Daoy (cell line): ENCODE results near the gene CYBA. TPM values are rescaled to one million over a fixed set of nuclear protein-coding genes. Genes with fewer than 3 reads are reported as not detected.

Experiments
- DNase-seq: peaks from one replicate; pipeline ENCODE4 v3.0.0-alpha.2; 2015; ENCODE audit warnings: low read depth
- total RNA-seq: library from RNA; depleted of rRNA; stranded (reverse); fragments of >200 nt; shearing (Covaris generic); gene quantifications from 2 replicates; pipeline ENCODE4 v1.2.3, GENCODE V29; 2014

CYBA gene
- total RNA-seq, 1 experiment from 2014 or later, result 259 TPM

DNA sequence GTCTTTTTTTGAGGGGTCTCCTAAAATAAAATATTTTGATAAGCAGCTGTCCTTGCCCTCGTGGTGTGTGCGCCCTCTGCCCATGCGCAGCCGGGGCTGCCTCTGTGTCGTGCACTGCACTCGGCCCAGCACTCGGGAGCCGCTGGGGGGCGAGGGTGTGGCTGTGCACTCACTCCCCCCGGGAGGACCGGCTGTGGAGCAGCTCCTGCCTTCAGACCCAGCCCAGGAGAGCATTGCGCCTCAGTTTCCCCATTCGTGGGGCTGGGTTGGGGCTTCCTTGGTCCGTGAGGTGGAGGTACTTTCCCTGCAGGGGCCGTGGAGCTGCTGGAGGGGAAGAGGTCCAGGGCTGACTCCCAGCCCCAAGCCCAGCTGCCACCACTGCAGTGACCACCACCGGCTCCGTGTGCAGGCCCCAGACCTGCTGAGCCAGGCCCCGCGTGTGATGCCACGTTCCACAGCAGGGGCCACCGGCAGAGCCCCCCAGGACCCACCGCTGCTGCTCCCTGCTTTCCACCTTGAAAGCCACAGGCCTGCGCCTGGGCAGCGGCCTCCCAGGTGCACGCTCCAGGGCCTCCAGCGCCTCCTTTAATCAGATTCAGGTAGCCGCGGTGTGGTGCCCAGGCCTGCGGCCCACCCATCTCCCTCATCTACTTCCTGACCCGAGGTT lies 18.8 kb downstream of the CYBA start:
- no peak for DNase-seq

DNA sequence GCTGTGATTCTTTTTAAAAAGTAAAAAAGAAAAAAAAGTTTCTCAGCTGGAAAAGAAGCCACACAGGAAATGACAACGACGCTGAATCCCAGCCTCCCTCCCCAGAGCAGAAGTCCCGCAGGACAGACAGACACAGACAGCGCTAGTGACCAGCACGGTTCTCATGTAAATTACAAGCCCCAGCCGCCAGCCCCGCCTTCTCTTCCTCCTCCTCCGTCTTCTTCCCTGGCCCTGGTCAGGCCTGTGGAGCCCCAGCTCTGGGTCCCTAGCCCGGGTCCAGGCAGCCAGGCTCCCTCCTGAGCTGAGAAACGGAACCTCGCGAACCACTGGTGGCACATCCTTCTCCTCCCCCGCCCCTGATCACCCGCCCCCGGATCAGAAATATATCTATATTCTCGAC lies 19.5 kb downstream of the CYBA start:
- DNase-seq, result no peak

DNA sequence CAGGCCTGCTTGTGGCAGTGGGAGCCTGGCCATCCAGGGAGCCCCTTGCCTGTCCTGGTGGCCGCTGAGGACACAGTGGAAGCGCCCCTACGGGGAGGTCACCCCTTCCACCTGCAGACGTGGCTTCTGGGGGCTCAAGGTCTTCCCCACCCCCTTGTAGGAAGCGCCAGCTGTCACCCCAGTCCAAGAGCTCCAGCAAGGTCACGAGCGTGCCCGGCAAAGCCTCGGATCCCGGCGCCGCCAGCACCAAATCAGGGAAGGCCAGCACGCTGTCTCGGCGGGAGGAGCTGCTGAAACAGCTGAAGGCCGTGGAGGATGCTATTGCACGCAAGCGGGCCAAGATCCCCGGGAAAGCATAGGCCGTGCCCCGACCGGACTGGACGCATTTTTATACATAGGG lies 19.9 kb downstream of the CYBA start:
- no peak for DNase-seq

DNA sequence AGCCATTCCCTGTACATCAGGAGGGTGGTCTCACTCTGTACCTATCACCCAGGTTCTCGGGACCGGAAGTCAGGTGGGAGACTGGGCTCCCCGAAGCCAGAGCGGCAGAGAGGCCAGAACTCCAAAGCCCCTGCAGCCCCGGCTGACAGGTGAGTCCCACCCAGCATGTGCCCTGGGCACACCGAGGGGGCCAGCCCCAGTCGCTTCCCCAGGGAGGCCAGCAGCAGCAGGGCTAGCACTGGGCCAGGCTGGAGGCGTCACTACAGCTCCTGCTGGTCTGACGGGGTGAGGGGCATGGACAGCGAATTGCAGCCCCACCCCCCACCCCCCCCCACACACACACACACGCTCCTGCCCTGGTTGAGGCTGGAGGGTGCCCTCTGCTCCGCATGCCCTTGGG lies 20.4 kb downstream of the CYBA start:
- no peak for DNase-seq

DNA sequence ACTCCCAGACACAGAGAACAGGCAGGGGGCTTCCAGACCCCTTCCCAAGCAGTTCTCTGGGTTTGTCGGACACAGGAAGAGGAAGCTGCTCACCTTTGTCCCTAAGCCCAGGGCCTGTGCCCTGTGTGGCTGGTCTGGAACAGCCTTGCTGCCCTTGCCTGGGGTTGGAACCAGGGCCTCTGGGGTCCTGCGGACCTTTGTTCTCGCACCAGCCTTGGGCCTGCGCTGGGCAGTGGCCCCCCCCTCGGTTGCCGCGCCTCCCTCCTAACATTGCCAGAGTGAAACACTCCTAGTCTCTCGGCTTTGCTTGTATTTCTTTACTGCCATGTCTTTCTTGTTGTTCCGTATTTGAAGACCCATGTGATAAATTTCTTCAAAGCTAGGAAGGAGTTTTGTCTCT lies 21.0 kb downstream of the CYBA start:
- no peak for DNase-seq

DNA sequence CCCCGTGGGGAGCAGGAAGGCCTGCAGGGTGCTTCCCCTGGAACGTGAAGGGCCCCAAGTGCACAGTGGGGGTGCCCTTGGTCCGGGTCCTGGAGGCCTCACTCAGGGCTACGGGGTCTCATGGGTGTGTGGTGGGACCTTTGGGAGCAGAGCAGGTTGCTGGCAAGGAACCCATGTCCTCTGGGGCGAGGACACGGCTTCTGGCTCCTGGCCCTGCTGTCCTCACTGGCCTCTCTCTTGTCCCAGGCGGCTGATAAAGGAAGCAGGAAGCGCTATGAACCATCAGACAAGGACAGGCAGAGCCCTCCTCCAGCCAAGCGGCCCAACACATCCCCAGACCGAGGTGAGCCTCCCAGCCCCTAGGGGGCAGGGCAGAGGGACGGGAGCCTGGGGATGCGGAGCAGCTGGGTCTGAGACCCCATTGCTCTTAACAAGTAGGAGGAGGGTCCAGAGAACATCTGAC lies 22.3 kb downstream of the CYBA start:
- no peak for DNase-seq

DNA sequence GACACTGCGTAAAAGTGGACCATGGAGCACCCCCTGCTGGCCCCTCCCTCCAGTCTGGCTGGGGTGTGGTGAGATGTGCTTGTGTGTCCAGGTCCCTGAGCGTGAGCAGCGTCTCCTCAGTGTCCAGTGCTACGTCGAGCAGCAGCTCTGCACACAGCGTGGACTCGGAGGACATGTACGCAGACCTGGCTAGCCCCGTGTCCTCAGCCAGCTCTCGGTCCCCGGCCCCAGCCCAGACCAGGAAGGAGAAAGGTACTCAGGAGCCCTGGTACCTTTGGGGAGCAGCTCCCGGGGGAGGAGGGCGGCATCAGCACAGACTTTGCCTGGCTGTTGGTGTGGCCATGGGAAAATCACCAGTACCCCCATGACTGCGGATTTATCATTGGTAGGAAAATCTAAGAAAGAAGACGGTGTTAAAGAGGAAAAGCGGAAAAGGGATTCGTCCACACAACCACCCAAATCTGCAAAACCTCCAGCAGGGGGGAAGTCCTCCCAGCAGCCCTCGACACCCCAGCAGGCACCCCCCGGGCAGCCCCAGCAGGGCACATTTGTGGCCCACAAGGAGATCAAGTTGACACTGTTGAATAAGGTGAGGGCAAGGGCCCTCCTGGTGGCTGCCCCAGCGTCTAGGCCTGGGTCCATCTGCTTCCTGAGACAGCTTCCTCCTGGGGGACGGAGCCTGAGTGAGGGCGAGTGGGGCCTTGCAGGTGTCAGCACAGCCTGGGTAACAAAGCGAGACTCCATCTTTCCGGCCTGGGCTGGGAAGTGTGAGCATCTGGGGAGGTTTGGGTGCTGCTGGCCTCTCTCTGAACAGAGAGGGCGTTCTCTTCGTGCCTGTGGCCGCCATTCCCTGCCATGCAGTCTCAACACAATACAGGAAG lies 23.1 kb downstream of the CYBA start:
- no peak for DNase-seq

DNA sequence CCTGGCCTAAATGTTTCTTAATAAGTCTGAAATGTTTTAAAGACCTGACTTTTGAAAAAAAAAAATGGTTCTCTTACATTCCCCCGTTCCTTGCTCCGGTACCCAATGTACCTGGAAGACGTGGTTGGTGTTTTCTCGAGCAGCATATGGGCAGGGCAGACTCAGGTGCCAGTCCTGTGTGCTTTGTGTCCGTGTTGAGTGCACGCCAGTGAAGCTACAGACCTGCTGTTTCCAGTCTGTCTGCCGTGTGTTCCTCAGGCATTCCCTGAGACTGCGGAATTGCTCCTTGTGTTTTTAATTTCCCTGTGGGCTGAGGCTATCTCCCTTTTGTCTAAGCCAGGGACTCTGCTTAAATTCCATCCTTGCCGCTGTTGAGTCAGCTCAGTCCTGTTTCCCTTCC lies 24.2 kb downstream of the CYBA start:
- no peak for DNase-seq

DNA sequence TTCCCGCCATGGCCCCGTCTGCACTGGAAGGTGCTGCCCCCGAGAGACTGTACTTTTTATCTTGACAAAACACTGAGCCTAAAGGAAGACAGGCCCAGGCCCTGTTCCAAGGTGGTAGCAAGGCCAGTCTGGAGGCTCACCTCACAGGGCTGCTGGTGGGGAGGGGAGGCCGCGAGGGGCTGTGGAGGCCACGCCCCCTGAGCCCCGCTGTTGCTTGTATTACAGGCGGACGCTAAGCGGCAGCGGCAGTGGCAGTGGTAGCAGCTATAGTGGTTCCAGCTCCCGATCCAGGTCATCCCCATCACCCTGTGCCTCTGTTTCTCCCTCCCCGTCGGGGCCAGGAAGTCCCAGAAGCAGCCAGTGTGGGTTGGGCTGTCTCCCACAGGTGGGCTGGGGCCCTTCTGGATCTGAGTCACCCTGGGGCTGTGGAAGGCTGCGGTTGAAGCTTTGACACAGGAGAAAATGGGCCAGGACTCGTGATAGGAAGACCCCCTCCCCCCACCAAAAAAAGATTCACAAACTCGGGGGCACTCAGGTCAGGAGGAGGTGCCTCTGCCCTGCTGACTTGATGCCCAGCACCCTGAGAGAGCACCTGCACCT lies 25.8 kb downstream of the CYBA start:
- DNase-seq, result no peak

DNA sequence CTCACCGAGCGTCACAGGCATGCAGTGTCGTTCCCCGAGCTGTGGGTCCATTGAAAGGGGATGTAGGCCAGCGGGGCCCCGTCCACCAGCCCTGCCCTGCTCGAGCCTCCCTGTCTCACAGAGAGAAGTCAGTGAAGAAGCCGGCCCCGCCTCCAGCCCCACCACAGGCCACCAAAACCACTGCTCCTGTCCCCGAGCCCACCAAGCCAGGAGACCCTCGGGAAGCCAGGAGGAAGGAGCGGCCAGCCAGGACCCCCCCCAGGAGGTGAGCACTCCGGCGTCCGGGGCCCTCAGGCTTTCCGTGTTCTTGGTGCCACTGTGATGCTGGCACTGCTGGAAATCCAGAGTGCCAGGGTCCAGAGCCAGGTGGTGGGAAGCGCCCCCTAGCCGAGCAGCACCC lies 26.4 kb downstream of the CYBA start:
- no peak for DNase-seq

DNA sequence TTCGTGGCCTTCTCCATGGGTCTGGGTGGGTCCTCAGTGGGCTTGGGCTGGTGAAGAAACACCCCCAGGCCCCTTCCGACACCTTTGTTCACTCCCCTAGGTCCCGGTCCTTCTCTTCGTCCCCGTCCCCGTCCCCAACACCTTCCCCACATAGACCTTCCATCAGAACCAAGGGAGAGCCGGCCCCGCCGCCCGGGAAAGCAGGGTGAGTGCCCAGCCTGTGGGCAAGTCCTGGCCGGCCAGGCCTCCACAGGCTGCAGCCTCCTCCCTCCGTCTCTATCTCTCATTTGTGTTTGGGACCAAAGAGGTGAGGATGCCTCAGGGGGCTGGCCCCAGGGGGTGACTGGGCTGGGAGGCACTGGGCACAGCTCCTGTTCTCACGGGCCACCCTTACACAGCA lies 27.0 kb downstream of the CYBA start:
- no peak for DNase-seq

DNA sequence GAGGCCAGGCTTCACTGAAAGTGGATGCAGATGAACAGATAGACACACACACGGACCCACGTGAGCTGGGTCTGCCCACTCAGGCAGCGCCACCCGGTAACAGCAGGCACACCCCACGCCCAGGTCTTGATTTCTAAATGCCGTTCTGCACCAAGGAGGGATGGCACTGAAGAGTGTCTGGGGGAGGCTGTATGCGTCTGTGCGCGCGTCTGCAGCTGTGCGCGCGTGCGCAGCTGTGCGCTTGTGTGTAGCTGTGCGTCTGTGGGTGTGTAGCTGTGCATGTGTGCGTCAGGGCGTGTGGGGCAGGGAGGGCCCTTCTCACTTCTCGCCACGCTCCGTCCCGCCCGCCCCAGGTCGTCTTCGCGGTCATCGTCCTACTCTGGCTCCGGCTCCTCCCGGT lies 28.0 kb downstream of the CYBA start:
- no peak for DNase-seq

DNA sequence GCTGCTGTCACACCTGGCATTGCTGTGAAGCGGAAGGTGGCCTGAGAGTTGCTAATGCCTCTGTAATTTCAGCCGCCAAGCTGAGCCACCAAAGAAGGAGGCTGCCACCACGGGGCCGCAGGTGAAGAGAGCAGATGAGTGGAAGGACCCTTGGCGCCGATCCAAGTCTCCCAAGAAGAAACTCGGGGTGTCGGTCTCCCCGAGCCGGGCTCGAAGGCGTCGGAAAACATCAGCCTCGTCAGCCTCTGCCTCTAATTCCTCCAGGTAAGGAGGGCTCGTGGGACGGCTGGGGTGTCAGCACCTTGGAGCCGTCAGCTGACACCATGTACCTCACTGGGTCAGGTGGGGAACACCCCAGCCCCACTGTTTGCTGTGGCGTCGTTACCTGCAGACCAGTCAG lies 28.7 kb downstream of the CYBA start:
- DNase-seq, result no peak

DNA sequence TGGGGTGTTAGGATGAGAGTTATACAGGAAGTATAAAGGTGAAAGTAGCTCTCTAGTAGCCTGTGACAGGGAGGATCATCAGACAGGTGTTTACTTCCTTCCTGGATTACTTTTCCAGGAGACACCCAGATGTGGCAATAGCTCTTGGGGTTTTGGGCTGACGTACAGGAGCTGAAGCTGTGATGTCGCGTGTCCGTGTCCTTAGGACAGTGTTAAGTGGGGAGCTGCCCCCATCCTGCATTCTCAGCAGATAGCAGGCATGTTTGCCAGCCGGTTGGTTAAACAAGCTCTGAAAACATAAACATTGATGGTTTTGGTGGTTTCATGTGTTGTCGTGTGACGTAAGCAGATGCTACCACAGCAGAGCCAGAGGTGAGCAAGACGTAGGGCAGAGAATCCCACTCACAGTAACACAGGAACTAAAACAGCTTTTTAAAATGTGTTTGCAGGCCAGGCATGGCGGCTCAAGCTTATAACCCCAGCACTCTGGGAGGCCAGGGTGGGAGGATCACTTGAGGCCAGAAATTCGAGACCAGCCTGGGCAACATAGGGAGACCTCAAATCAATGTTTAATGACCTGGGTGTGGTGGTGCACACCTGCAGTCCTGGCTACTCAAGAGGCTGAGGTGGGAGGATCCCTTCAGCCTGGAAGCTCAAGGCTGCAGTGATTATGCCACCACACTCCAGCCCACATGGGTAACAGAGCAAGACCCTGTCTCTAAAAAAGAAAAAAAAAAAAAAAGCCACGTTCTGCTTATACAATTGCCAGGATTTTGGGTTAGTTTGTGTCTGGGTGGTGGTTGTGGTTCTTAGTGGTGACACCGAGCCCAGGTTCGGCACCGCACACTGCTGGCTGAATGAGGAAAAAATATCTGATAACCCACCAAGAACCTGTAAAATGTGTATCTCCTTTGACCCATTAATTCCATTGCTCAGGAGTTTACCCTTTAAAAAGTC lies 30.7 kb downstream of the CYBA start:
- no peak for DNase-seq

DNA sequence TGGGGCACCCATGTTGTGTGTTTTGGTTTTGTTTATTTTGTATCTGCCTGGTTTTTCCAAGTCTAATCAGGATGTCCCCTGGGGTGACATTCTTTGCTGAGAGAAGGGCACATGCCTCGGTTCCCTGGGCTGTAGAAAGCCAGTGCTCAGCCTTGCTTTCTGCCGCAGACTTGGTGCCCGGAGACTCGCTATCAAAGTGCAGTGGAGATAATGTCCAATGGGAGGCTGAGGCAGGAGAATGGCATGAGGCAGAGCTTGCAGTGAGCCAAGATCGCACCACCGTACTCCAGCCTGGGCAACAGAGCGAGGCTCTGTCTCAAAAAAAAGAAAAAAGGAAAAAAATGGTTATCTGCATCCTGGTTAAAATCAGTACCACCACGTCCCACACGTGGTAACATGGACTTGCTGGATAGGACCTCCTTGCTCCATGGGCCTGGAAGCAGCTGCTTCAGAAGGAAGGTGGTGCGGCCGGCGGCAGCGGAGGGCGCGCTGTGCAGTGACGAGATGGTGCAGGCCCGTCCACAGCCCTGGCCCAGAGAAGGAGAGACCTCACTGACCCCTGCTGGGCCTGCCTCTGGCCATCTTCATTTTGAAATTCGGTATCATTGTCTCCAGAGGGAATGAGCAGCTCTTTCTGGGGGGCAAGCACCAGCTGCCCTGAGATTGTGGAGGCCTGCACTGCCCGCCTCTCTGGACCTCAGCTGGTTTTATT lies 31.7 kb downstream of the CYBA start:
- DNase-seq, result no peak

DNA sequence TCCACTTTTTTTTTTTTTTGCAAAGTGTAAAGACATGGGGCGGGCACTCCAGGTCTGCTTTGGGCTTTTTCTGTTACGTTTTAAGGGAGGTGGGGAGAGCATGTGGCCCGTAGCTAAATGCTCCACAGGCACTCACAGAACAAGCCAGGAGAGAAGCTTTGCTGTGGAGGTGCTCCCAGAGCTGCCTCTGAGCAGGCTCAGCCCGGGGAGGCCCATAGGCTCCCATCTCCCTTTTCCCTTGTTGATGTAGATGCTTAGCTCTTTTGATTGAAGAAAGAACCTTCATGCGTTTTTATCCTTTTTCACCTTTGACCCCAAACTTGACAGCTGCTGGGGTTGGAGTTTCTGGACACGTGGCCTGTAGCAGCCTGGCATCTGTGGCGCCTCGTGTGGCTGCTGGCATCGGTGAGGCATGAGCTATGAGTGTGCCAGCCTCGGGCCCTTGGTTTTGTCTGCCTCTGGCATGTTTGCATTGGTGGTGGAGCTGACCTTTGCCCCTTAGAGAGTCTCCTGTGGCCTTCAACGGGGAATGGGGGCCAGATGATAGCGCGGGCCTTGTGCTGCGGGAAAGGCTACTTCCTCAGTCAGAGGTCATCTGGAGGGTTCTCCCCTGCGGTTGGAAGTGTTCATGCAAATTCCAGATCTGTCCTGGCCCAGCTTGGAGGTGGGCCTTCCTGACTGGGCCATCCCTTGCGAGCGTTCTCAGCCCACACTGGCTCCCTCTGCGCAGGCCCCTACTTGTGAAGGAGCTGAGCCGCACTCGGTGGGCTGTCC lies 32.5 kb downstream of the CYBA start:
- no peak for DNase-seq

DNA sequence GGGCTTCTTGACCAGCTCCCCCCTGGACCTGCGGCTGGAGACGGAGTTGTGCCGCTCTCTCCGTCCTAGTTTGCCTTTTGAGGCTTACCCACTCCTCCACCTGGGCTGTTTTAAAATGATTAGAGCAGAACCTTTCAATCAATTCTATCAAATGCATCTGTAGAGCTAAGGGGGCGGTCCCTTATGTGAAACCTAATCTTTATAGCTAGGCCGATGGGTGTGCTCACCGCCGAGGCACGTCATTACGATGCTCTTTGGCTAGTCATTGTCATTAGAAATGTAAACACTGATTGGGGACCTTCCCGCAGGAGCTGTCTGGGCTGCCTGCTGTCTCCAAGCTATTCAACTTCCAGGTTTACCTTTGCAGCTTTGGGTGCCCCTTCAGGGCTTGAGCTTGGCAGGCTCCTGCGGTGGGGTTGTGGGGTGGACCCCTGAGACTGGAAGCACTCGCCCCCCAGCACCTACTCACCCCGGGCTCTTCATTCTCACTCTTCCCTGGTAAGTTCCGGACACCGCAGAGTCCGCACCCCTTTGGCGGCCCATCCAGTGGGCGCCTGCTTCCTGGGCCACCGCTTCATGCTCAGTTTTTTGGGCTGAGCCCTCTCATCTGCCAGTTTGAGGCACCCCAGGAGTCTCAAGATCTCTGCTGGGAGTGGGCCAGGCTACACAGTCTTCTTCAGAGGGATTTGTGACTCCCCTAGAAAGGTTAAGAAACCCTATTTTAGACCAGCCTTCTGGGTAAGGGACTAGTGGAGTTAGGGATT lies 33.4 kb downstream of the CYBA start:
- no peak for DNase-seq

DNA sequence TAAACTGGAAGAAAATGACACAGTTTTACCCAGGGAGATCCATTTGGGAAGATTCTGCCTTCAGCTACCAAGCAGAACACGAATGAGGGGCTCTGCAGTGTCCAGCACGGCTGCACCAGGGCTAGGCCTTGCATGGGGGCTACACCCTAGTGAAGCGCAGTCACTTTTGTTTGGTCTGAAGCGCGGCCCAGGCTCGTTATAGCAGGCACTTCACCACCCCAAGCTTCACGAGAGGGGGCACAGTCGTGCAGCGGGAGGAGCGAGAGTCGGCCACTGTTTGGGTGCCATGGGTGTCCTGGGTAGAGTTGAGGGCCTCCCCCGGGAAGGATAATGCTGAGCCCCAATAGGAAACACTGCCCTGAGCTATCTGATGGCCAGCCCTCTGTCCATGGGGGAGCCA lies 34.1 kb downstream of the CYBA start:
- DNase-seq, result no peak

DNA sequence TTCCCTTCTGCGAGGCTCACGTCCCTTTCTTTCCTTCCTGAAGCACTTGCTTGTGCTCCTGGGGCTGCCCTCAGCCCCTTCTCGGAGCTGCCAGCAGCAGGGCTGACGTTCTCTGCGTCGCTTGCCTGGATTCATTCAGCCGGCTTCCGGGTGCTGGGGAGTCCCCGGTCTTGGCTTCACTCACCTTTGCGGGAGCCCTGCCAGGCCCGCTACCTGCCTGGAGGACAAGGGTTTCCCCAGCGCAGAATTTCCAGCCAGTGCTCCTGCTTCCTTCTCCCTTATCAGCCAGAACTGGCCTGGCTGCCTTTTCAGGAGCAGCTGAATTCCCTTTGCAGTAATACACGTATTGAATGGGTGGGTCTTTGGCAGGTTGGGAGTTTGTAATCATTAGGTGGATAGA lies 34.5 kb downstream of the CYBA start:
- no peak for DNase-seq
